AG04450 (cell line): ENCODE measurements around the gene NME9. TPM values are rescaled to one million over a fixed set of nuclear protein-coding genes. Genes with fewer than 3 reads are reported as not detected.

Experiments used
- CTCF ChIA-PET: fragments of 300-600, 350-600 bp; formaldehyde crosslinking; extraction: SDS; loops from one replicate; lab custom pipeline; 2022; ENCODE audit warnings: antibody characterized with exemption, inconsistent platforms; lab: Charles Lee
- POLR2A ChIA-PET: fragments of 350-600 bp; formaldehyde crosslinking; extraction: SDS; loops from one replicate; lab custom pipeline; 2021; ENCODE audit warnings: antibody characterized with exemption, inconsistent platforms; lab: Yijun Ruan, JAX
- DNase-seq: peaks from one replicate; pipeline ENCODE4 v3.0.0-alpha.2; 2011; ENCODE audit warnings: low read depth, low spot score
- H3K27ac ChIP-seq: one replicate; pipeline ENCODE4 v1.5.1; 2012; ENCODE audit warnings: low read depth, low read length, control low read depth
- H3K27me3 ChIP-seq: one replicate; pipeline ENCODE4 v1.6.0; 2012; ENCODE audit warnings: low read length; ENCODE audit not compliant: control insufficient read depth, insufficient read depth
- H3K4me3 ChIP-seq: 2 replicates; pipeline ENCODE4 v1.5.1; 2011; ENCODE audit warnings: mild to moderate bottlenecking, low read depth, low read length, control low read depth
- H3K9me3 ChIP-seq: 2 replicates; pipeline ENCODE4 v1.5.1; 2012; ENCODE audit warnings: low read length; ENCODE audit not compliant: control insufficient read depth, insufficient read depth
- CTCF ChIP-seq: IDR thresholded peaks from 2 replicates; pipeline ENCODE4 v1.5.1; 2011; ENCODE audit warnings: low read depth, low read length, control low read depth, inconsistent platforms
- polyA plus RNA-seq: library from polyadenylated mRNA; depleted of rRNA; stranded (reverse); fragments of >200 nt; gene quantifications from 2 replicates; pipeline ENCODE4 v1.2.3, GENCODE V29; 2011

NME9 gene
- polyA plus RNA-seq, 1 experiment, result 0.19 TPM

DNA sequence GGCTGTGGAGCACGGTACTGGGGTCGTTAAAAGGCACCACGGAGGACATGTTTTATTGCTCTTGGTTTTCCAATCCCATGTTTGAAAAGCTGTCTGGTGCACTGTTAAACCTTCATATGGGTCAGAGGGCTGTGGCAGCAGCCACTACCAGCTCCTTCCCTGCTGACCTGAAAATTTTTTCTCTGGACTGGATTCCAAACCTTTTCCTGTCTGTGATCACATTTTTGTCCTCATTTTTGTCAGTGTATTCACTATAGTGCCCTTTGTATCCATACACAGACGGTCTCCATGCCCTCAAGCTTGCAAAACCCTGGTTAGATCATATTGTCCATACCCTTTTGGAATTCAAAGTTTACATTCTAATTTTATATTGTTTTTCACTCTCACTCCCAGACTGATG, 70.5 kb downstream of the NME9 start:
- H3K4me3 ChIP-seq, result no peak overlapping the region
- DNase-seq, result no peak
- H3K9me3 ChIP-seq, result no peaks in the 10 kb centered on the region; the same call in 1 of the 2 replicates
- POLR2A ChIA-PET, result interaction anchor here (0.9 kb wide), 1 partner anchor 72 kb away, joined by 3 read pairs; the partner anchor contains the start of gene ARMC8
- H3K27ac ChIP-seq, result no peak overlapping the region
- CTCF ChIA-PET, result interaction anchor here (1.0 to 2.0 kb wide), 2 partner anchors 158 to 664 kb away, joined by 3 to 4 read pairs; no protein-coding TSS in a partner anchor
- no peaks in the 10 kb centered on the region for H3K27me3 ChIP-seq
- TF ChIP-seq CTCF, result no peak

GRCh38 chr3:138257986-138258385, 71.7 kb downstream of the NME9 start:
- Histone ChIP-seq H3K9me3 (no peaks in the 10 kb centered on the region; the same call in 1 of the 2 replicates), H3K4me3 (no peak overlapping the region), H3K27me3 (no peaks in the 10 kb centered on the region), H3K27ac (no peak overlapping the region)
- CTCF ChIA-PET, result interaction anchor here (1.0 to 2.0 kb wide), 2 partner anchors 159 to 665 kb away, joined by 3 to 4 read pairs; no protein-coding TSS in a partner anchor
- POLR2A ChIA-PET, result no interaction called here
- no peak for DNase-seq
- no peak for TF ChIP-seq CTCF

DNA sequence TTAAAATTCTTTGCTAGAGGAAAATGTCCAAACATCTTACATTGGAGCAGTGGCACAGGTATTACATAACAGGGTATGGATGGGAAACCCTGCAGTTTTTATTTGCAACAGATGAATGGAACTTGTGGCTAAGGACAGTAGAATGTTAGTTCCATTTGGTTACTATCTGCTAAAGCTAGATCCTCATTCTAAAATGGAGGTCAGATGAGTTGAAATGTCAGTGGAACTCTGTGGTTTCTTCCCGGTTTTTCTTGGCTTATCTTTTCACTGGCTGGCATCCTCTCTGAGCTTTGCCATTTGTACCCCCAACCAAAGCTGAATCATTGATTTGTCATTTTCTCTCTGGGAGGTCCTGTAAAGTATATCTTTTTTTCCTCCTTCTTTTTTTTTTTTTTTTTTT, 73.6 kb downstream of the NME9 start:
- H3K27me3 ChIP-seq, result no peaks in the 10 kb centered on the region
- no peak overlapping the region for H3K27ac ChIP-seq
- H3K4me3 ChIP-seq, result no peak overlapping the region
- no peak for DNase-seq
- ChIA-PET CTCF (interaction anchor here (0.7 kb wide), 2 partner anchors 14 to 204 kb away, joined by 4 read pairs; no protein-coding TSS in a partner anchor), POLR2A (no interaction called here)
- no peaks in the 10 kb centered on the region; the same call in 1 of the 2 replicates for H3K9me3 ChIP-seq
- no peak for TF ChIP-seq CTCF

DNA sequence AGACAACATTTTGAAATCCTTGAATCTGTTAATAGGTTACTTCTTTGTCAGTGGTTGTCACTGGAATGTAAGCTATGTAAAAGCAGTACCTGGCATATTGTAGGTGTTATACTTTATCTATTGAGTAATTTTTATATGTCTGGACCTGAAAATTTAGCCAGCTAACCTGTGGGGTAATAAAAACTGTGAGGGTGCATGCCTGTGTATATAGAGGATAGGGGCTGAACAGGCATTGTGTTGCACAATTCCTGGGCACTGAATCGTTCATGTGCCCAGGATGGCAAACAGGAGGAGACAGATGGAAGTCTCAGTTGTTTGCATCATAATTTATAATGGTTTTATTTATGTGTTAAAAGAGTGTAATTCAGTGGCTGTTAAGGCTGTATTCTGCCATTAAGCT, 75.4 kb downstream of the NME9 start:
- TF ChIP-seq CTCF, result no peak
- CTCF ChIA-PET, result no interaction called here
- DNase-seq, result no peak
- Histone ChIP-seq H3K4me3 (no peak overlapping the region), H3K27ac (no peak overlapping the region), H3K9me3 (no peaks in the 10 kb centered on the region; the same call in 1 of the 2 replicates), H3K27me3 (no peaks in the 10 kb centered on the region)
- POLR2A ChIA-PET, result interaction anchor here (0.7 kb wide), 1 partner anchor 279 kb away, joined by 7 read pairs; no protein-coding TSS in a partner anchor

GRCh38 chr3:138253609-138254008, 76.0 kb downstream of the NME9 start:
- H3K9me3 ChIP-seq, result no peaks in the 10 kb centered on the region; the same call in 1 of the 2 replicates
- ChIA-PET CTCF (interaction anchor here (0.6 kb wide), 1 partner anchor 18 kb away, joined by 5 read pairs; no protein-coding TSS in a partner anchor), POLR2A (no interaction called here)
- no peaks in the 10 kb centered on the region for H3K27me3 ChIP-seq
- no peak overlapping the region for H3K27ac ChIP-seq
- DNase-seq, result no peak
- no peak for TF ChIP-seq CTCF
- H3K4me3 ChIP-seq, result no peak overlapping the region
